DOHH2 (cell line): Measurements from ENCODE around the gene ACSBG1.

Experiments used
- H3F3A ChIP-seq: fragments of 200-600 bp; sonication (generic), shearing (Covaris generic); 2 replicates; pipeline ENCODE4 v1.6.0; 2016; ENCODE audit warnings: antibody characterized with exemption, mild to moderate bottlenecking; ENCODE audit not compliant: control insufficient read depth, insufficient read depth
- H3K27ac ChIP-seq: fragments of 200-600 bp; sonication (generic); 2 replicates; pipeline ENCODE4 v1.5.1; 2014; ENCODE audit warnings: low read depth, mild to moderate bottlenecking, low read length, moderate library complexity
- H3K27me3 ChIP-seq: fragments of 200-600 bp; sonication (generic); 2 replicates; pipeline ENCODE4 v1.6.1; 2014; ENCODE audit warnings: mild to moderate bottlenecking, low read length, mixed read lengths; ENCODE audit not compliant: control insufficient read depth
- H3K36me3 ChIP-seq: fragments of 200-600 bp; sonication (generic); 2 replicates; pipeline ENCODE4 v1.6.1; 2014; ENCODE audit warnings: mild to moderate bottlenecking, low read length, moderate library complexity, mixed read lengths; ENCODE audit not compliant: control insufficient read depth
- H3K4me1 ChIP-seq: fragments of 200-600 bp; sonication (generic); 2 replicates; pipeline ENCODE4 v1.6.1; 2014; ENCODE audit warnings: mild to moderate bottlenecking, low read length, mixed read lengths; ENCODE audit not compliant: control insufficient read depth
- H3K4me2 ChIP-seq: fragments of 200-600 bp; sonication (generic); 2 replicates; pipeline ENCODE4 v1.6.0; 2014; ENCODE audit warnings: mild to moderate bottlenecking, low read length, moderate library complexity
- H3K4me3 ChIP-seq: fragments of 200-600 bp; sonication (generic); 2 replicates; pipeline ENCODE4 v1.5.1; 2014; ENCODE audit warnings: mild to moderate bottlenecking, low read length, mixed read lengths
- H3K79me2 ChIP-seq: fragments of 200-600 bp; sonication (generic); 2 replicates; pipeline ENCODE4 v1.6.1; 2014; ENCODE audit warnings: mild to moderate bottlenecking, low read length, mixed read lengths; ENCODE audit not compliant: control insufficient read depth
- H3K9me2 ChIP-seq: fragments of 200-600 bp; sonication (generic); replicated peaks from 2 replicates; pipeline ENCODE4 v1.6.1; 2014; ENCODE audit warnings: mild to moderate bottlenecking, low read length, mixed read lengths; ENCODE audit not compliant: control insufficient read depth
- H3K9me3 ChIP-seq: fragments of 200-600 bp; sonication (generic); 2 replicates; pipeline ENCODE4 v1.6.1; 2014; ENCODE audit warnings: antibody characterized with exemption, low read length, mixed read lengths; ENCODE audit not compliant: control insufficient read depth, insufficient read depth
- H4K20me1 ChIP-seq: fragments of 200-600 bp; sonication (generic); 2 replicates; pipeline ENCODE4 v1.6.0; 2014; ENCODE audit warnings: low read depth, mild to moderate bottlenecking, antibody characterized with exemption, low read length, moderate library complexity; ENCODE audit not compliant: control insufficient read depth, insufficient read depth
- CTCF ChIP-seq: fragments of 200-600 bp; sonication (generic); IDR thresholded peaks from one replicate; pipeline ENCODE4 v1.5.1; 2014; ENCODE audit warnings: antibody characterized with exemption, mild to moderate bottlenecking, low read depth, low read length; ENCODE audit not compliant: poor library complexity, severe bottlenecking
- EZH2phosphoT487 ChIP-seq: fragments of 200-600 bp; sonication (generic); IDR thresholded peaks from 2 replicates; pipeline ENCODE4 v1.6.1; 2017; ENCODE audit warnings: borderline replicate concordance, mild to moderate bottlenecking, antibody characterized with exemption, low read length, moderate library complexity, mixed read lengths

Gene ACSBG1

DNA sequence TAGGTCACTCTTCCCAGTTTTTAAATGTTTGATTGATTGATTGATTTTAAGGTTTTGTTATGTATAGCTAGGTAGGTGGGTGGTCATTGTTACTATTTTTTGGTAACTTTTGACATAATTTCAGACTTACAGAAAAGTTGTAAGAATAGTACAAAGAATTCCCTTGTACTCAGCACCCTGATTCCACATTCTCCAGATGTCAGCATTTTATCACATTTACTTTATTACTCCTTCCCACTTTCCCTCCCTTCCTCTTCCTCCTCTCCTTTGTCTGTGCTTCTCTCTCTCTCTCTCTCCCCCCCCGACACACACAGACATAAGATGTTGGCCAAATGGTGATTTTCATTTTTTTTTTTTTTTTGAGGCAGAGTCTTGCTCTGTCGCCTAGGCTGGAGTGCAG lies 70.4 kb downstream of the ACSBG1 start:
- H3K27me3 ChIP-seq = no peaks in the 10 kb centered on the region
- H3K79me2 ChIP-seq = no peaks in the 10 kb centered on the region
- no peak for TF ChIP-seq EZH2phosphoT487
- no peak for TF ChIP-seq CTCF
- no peaks in the 10 kb centered on the region for H4K20me1 ChIP-seq
- peaks cover 13% of the 10 kb centered on the region for H3K4me1 ChIP-seq
- no peak overlapping the region for H3K27ac ChIP-seq
- no peak overlapping the region for H3K4me2 ChIP-seq
- H3K9me3 ChIP-seq = no peaks in the 10 kb centered on the region
- peaks cover 77% of the 10 kb centered on the region for H3K36me3 ChIP-seq
- H3F3A ChIP-seq = no peaks in the 10 kb centered on the region
- no peak overlapping the region for H3K4me3 ChIP-seq
- no peaks in the 10 kb centered on the region for H3K9me2 ChIP-seq

GRCh38 chr15:78162038-78162437 lies 72.3 kb downstream of the ACSBG1 start:
- Histone ChIP-seq H3K36me3 (peaks cover 69% of the 10 kb centered on the region), H3K4me2 (no peak overlapping the region), H4K20me1 (no peaks in the 10 kb centered on the region), H3K9me3 (no peaks in the 10 kb centered on the region), H3K4me3 (no peak overlapping the region), H3K27ac (no peak overlapping the region), H3K79me2 (no peaks in the 10 kb centered on the region), H3K9me2 (no peaks in the 10 kb centered on the region), H3K4me1 (peaks cover 4% of the 10 kb centered on the region), H3F3A (no peaks in the 10 kb centered on the region), H3K27me3 (no peaks in the 10 kb centered on the region)
- no peak for TF ChIP-seq CTCF
- TF ChIP-seq EZH2phosphoT487 = no peak

DNA sequence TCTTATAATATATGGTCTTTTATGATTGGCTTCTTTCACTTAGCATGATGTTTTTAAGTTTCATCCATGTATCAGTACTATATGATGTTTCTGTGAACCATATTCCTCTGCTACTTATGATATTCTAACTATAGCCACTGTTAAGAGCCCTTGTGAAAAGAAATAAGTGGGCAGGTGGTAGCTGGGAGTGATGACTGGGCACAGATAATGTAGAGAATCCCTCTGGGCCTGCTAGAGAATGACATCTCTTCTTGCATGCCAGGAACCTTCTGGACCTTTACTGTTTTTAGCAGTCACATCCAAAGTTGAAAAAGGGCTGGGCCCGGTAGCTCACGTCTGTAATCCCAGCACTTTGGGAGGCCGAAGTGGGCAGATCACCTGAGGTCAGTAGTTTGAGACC lies 75.0 kb downstream of the ACSBG1 start:
- peaks cover 13% of the 10 kb centered on the region for H3K79me2 ChIP-seq
- H3K36me3 ChIP-seq = peaks cover 69% of the 10 kb centered on the region
- no peak overlapping the region for H3K27ac ChIP-seq
- H3F3A ChIP-seq = peaks cover 11% of the 10 kb centered on the region; the same call in 1 of the 2 replicates
- no peaks in the 10 kb centered on the region for H4K20me1 ChIP-seq
- TF ChIP-seq EZH2phosphoT487 (no peak), CTCF (no peak)
- no peaks in the 10 kb centered on the region for H3K4me1 ChIP-seq
- H3K9me3 ChIP-seq = no peaks in the 10 kb centered on the region
- H3K4me2 ChIP-seq = no peak overlapping the region
- H3K9me2 ChIP-seq = no peaks in the 10 kb centered on the region
- no peaks in the 10 kb centered on the region for H3K27me3 ChIP-seq
- no peak overlapping the region for H3K4me3 ChIP-seq

DNA sequence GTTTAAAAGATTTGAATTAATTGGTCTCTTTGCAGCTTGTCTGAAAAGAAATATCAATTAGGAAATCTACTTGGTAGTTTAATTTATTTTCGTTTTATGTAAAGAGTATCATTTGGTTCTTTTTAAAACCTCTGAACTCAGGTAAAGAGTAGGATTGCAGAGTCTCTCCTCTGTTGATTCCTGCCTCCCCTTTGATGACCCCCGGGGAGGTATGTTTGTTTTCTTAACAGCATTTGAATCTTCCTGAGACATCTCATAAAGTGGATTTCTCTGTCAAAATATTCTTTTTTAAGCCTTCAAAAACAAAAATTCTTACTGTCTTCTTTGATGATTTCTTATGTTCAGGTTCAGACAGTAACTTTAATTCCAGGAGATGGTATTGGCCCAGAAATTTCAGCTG lies 77.2 kb downstream of the ACSBG1 start:
- Histone ChIP-seq H4K20me1 (no peaks in the 10 kb centered on the region), H3K9me3 (no peaks in the 10 kb centered on the region), H3F3A (peaks cover 13% of the 10 kb centered on the region; the same call in 1 of the 2 replicates), H3K27me3 (no peaks in the 10 kb centered on the region), H3K9me2 (no peaks in the 10 kb centered on the region), H3K36me3 (peaks cover 70% of the 10 kb centered on the region), H3K4me1 (no peaks in the 10 kb centered on the region), H3K4me2 (no peak overlapping the region), H3K27ac (no peak overlapping the region), H3K79me2 (peaks cover 31% of the 10 kb centered on the region), H3K4me3 (no peak overlapping the region)
- TF ChIP-seq CTCF (no peak), EZH2phosphoT487 (no peak)
